Endodermal cell (in vitro differentiated cells): ENCODE data around the gene RHBG. TPM values are rescaled to one million over a fixed set of nuclear protein-coding genes. Genes with fewer than 3 reads are reported as not detected.

Experiments
- DNase-seq: peaks from one replicate; pipeline ENCODE4 v3.0.0-alpha.2; 2017
- H3K27ac ChIP-seq: 2 replicates; pipeline ENCODE4 v1.5.1; 2013; ENCODE audit warnings: mild to moderate bottlenecking, low read depth, low read length, moderate library complexity
- H3K27me3 ChIP-seq: 2 replicates; pipeline ENCODE4 v1.6.1; 2013; ENCODE audit warnings: mild to moderate bottlenecking, low read length, moderate library complexity; ENCODE audit not compliant: insufficient read depth, control insufficient read depth, poor library complexity, severe bottlenecking
- H3K36me3 ChIP-seq: 2 replicates; pipeline ENCODE4 v1.7.0; 2013; ENCODE audit warnings: mild to moderate bottlenecking, low read length, moderate library complexity; ENCODE audit not compliant: control insufficient read depth, insufficient read depth
- H3K4me1 ChIP-seq: one replicate; pipeline ENCODE4 v1.7.0; 2013; ENCODE audit warnings: low read length; ENCODE audit not compliant: control insufficient read depth, insufficient read depth
- H3K4me3 ChIP-seq: 2 replicates; pipeline ENCODE4 v1.5.1; 2013; ENCODE audit warnings: mild to moderate bottlenecking, low read length, moderate library complexity
- H3K9ac ChIP-seq: 2 replicates; pipeline ENCODE4 v1.6.1; 2013; ENCODE audit warnings: mild to moderate bottlenecking, low read length, moderate library complexity; ENCODE audit not compliant: poor library complexity, severe bottlenecking; ENCODE audit errors: extremely low read depth
- H3K9me3 ChIP-seq: 2 replicates; pipeline ENCODE4 v1.6.1; 2013; ENCODE audit warnings: mild to moderate bottlenecking, low read length, moderate library complexity; ENCODE audit not compliant: control insufficient read depth
- H3K27ac Mint-ChIP-seq: 2 replicates; pipeline ENCODE4 v1.8.0; 2020; ENCODE audit warnings: mixed read lengths
- H3K27me3 Mint-ChIP-seq: 2 replicates; pipeline ENCODE4 v1.8.0; 2021; ENCODE audit warnings: mild to moderate bottlenecking, mixed read lengths; ENCODE audit not compliant: insufficient read depth
- H3K36me3 Mint-ChIP-seq: 2 replicates; pipeline ENCODE4 v1.8.0; 2020; ENCODE audit warnings: low read depth, mixed read lengths
- H3K4me1 Mint-ChIP-seq: 2 replicates; pipeline ENCODE4 v1.8.0; 2020; ENCODE audit warnings: mixed read lengths
- H3K4me3 Mint-ChIP-seq: 2 replicates; pipeline ENCODE4 v1.8.0; 2020; ENCODE audit warnings: mild to moderate bottlenecking, moderate library complexity, mixed read lengths
- H3K9me3 Mint-ChIP-seq: 2 replicates; pipeline ENCODE4 v1.8.0; 2020; ENCODE audit warnings: mild to moderate bottlenecking, mixed read lengths
- WGBS, 2 experiments: methylation state at CpG; one replicate each; pipeline versions ENCODE4 v1.1.5 to v1.1.7; 2013; ENCODE audit warnings: missing lambda C conversion rate in 2 of 2, mixed read lengths in 1 of 2; ENCODE audit not compliant: insufficient coverage in 1 of 2, insufficient read length in 1 of 2; 5-methylcytosine and 5-hydroxymethylcytosine counted together
- total RNA-seq, 2 donors: library from RNA; stranded (reverse); fragmentation: NEBNext Ultra II Directional in 1 of 2; extraction: Animal tissue kit (Norgen Biotek cat#: 25700) in 1 of 2; gene quantifications; 2 replicates in 1 of 2; 3 replicates in 1 of 2; pipeline ENCODE4 v1.2.1, GENCODE V29; 2021
- TF ChIP-seq, protein P1 (sequence below): fragments of 200-600 bp; sonication (generic); conservative IDR thresholded peaks from 2 replicates; pipeline ENCODE4 v1.5.0; 2021; ENCODE audit warnings: antibody characterized with exemption, mild to moderate bottlenecking

The RHBG gene
- total RNA-seq, 2 donors from 2014 or later: 3.9 to 4.0 TPM

DNA sequence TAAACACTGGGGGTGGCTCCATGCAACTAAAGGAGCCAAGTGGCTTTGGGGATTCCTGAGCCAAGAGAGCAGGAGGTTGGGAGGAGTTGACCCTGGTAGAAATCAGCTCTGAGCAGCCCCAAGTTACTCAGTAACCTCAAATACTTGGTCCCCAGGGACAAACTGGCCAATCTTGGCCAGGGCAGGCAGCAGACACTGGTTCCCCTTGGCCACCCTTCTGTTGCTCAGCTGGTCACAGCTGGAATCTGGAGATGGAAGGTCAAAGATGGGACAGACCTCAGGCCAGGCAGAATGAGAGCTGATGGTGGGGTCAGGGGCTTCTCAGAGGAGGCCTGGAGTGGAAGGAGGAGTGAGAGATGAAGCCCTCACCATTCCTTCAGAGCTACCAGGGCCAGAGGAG is 3.3 kb upstream of the RHBG start:
- TF ChIP-seq, protein P1, sequence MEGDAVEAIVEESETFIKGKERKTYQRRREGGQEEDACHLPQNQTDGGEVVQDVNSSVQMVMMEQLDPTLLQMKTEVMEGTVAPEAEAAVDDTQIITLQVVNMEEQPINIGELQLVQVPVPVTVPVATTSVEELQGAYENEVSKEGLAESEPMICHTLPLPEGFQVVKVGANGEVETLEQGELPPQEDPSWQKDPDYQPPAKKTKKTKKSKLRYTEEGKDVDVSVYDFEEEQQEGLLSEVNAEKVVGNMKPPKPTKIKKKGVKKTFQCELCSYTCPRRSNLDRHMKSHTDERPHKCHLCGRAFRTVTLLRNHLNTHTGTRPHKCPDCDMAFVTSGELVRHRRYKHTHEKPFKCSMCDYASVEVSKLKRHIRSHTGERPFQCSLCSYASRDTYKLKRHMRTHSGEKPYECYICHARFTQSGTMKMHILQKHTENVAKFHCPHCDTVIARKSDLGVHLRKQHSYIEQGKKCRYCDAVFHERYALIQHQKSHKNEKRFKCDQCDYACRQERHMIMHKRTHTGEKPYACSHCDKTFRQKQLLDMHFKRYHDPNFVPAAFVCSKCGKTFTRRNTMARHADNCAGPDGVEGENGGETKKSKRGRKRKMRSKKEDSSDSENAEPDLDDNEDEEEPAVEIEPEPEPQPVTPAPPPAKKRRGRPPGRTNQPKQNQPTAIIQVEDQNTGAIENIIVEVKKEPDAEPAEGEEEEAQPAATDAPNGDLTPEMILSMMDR: no peak
- H3K9me3 Mint-ChIP-seq: no peaks in the 10 kb centered on the region

DNA sequence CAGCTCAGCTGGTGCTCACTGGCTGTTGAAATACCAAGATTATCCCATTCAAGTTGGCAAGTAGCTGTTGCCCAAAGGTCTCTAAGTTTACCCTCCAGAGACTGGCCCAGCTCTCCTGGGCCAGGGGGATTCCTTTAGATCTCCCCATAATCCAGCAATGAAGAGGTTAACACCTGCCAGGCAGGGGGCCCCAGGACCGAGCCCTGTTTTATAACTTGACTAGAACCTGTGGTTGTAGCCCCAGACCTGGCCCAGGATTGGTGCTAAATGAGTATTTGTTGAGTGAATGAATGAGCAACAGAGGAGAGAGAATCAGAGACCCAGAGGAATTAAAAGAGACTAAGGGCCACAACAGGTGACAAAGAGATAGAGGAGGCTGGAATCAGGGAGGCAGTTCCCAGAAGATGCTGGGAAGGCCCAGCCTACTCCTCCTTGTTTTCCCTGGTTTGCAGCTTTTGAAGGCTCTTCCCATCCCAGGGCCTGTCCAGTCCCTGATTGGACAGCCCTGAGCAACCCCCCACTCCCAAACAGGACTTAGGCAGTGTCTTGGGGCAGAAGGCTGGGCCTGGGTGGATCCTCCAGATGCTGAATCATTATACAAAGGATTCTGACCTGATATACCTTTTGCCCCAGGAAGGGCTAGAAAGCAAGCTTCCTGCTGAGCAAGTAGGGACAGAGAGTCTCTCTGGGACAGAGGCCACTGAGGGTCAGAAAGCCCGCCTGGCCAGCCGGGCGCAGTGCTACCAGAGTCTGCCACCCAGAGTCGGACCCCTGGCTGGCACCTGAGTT is 2.4 kb upstream of the RHBG start:
- DNase-seq: no peak
- TF ChIP-seq, protein P1: no peak
- 87 to 100% methylated on average over 3 to 5 of the region's 5 CpGs for WGBS, 2 experiments
- Histone ChIP-seq H3K27ac (no peak overlapping the region), H3K36me3 (no peaks in the 10 kb centered on the region), H3K4me3 (no peak overlapping the region), H3K4me1 (peaks cover 6% of the 10 kb centered on the region), H3K9me3 (no peaks in the 10 kb centered on the region), H3K27me3 (peaks cover 16% of the 10 kb centered on the region), H3K9ac (no peak overlapping the region)
- H3K36me3 Mint-ChIP-seq: no peaks in the 10 kb centered on the region
- peaks cover 25% of the 10 kb centered on the region for H3K27me3 Mint-ChIP-seq
- H3K4me1 Mint-ChIP-seq: peaks cover 16% of the 10 kb centered on the region
- no peak overlapping the region for H3K4me3 Mint-ChIP-seq
- H3K9me3 Mint-ChIP-seq: no peaks in the 10 kb centered on the region
- H3K27ac Mint-ChIP-seq: no peak overlapping the region

More for the DNA sequence above, 3.3 kb upstream of the RHBG start:
- no peak for DNase-seq
- Histone ChIP-seq H3K9me3 (no peaks in the 10 kb centered on the region), H3K9ac (no peak overlapping the region), H3K27ac (no peak overlapping the region), H3K27me3 (peaks cover 13% of the 10 kb centered on the region), H3K36me3 (no peaks in the 10 kb centered on the region), H3K4me3 (no peak overlapping the region), H3K4me1 (peaks cover 6% of the 10 kb centered on the region)
- H3K4me3 Mint-ChIP-seq: no peak overlapping the region
- H3K27ac Mint-ChIP-seq: no peak overlapping the region
- peaks cover 24% of the 10 kb centered on the region for H3K27me3 Mint-ChIP-seq
- no peaks in the 10 kb centered on the region for H3K36me3 Mint-ChIP-seq
- peaks cover 16% of the 10 kb centered on the region for H3K4me1 Mint-ChIP-seq

DNA sequence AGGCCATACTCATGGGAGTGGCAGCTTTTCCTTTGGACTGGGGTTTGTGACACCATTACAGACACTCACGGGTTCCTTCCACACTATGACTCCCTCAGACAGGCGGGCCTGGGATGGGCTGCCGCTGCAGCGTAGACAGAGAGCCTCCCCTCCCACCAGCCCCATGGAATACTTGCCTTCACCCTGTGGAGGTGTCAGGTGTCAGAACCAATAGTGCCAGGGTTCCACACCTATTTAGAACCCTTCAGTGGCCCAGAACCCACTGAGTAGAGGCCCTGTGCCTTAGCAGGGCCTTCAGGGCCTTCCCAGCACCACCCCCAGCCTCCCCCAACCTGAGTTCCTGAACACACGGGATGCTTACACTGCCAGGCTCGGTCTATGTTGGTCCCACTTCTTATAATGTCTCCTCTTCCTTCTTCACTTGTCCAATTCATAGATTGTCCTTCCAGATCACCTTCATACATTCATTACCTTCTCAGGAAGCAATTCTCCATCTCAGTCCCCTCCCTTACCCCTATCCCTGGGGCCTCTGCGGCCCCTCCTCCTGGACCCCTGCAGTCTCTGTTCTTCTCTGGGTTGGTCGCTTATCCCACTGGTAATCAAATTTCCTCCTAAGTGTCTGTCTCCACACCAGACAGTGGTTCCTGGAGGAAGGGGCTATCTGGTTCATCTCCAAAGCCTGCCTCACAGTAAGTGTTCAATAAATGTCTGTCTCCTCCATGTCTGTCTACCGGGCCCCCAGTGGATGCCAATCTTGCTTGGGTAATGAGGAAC is 1.4 kb upstream of the RHBG start:
- Histone ChIP-seq H3K9me3 (no peaks in the 10 kb centered on the region), H3K4me1 (peaks cover 6% of the 10 kb centered on the region), H3K27me3 (peaks cover 26% of the 10 kb centered on the region), H3K9ac (no peak overlapping the region), H3K27ac (no peak overlapping the region), H3K4me3 (no peak overlapping the region), H3K36me3 (no peaks in the 10 kb centered on the region)
- no peak overlapping the region for H3K27ac Mint-ChIP-seq
- H3K4me1 Mint-ChIP-seq: peaks cover 16% of the 10 kb centered on the region
- 81 to 82% methylated on average over 4 to 9 of the region's 9 CpGs for WGBS, 2 experiments
- peak overlapping the region; percentile 12 for H3K4me3 Mint-ChIP-seq
- TF ChIP-seq, protein P1: no peak
- no peaks in the 10 kb centered on the region for H3K9me3 Mint-ChIP-seq
- DNase-seq: peak; percentile 55
- peaks cover 31% of the 10 kb centered on the region for H3K27me3 Mint-ChIP-seq
- H3K36me3 Mint-ChIP-seq: no peaks in the 10 kb centered on the region
